Astrocyte of the cerebellum (primary cell): ENCODE data around the gene ANP32E.
"Not testable (repeated sequence)": the region's sequence is repeated elsewhere in the genome, so short reads cannot be mapped to it uniquely, and the experiment has no call there.

Experiments used
- DNase-seq: peaks from one replicate; pipeline ENCODE4 v3.0.0-alpha.2; 2011; ENCODE audit warnings: low read depth
- H3K4me3 ChIP-seq: 2 replicates; pipeline ENCODE4 v1.5.1; 2011; ENCODE audit warnings: mild to moderate bottlenecking, low read depth, low read length, moderate library complexity
- in situ Hi-C: cut with HindIII; loops from 2 replicates; pipeline ENCODE4 v1.10.0; 2017; ENCODE audit warnings: low sequenced_read_pairs
- TF ChIP-seq, protein P1 (sequence below): IDR thresholded peaks from 2 replicates; pipeline ENCODE4 v1.5.1; 2012; ENCODE audit warnings: low read length, low read depth, moderate library complexity, mild to moderate bottlenecking; ENCODE audit errors: missing control alignments

The ANP32E gene

GRCh38 chr1:150227228-150227627, 8.7 kb downstream of the ANP32E start:
- TF ChIP-seq, protein P1, sequence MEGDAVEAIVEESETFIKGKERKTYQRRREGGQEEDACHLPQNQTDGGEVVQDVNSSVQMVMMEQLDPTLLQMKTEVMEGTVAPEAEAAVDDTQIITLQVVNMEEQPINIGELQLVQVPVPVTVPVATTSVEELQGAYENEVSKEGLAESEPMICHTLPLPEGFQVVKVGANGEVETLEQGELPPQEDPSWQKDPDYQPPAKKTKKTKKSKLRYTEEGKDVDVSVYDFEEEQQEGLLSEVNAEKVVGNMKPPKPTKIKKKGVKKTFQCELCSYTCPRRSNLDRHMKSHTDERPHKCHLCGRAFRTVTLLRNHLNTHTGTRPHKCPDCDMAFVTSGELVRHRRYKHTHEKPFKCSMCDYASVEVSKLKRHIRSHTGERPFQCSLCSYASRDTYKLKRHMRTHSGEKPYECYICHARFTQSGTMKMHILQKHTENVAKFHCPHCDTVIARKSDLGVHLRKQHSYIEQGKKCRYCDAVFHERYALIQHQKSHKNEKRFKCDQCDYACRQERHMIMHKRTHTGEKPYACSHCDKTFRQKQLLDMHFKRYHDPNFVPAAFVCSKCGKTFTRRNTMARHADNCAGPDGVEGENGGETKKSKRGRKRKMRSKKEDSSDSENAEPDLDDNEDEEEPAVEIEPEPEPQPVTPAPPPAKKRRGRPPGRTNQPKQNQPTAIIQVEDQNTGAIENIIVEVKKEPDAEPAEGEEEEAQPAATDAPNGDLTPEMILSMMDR: no peak
- DNase-seq: no peak
- H3K4me3 ChIP-seq: no peak overlapping the region
- in situ Hi-C loops: no loop called here

DNA sequence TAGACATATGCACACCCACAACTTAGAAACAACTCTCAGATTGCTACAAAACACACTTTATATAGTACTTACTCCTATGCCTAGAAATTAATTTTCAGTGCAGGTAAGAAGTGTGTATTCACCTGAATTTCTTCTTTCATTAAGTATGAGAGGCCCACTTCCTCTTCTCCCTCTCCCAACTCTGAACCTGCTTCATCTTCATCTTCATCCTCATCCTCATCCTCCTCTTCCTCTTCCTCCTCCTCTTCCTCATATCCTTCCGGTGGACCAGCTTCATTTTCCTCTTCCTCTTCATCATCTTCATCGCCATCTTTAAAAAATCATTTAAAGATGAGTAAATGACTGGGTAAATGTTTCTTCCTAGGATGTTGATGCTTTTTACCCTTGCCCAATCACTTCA, 9.4 kb downstream of the ANP32E start:
- DNase-seq: no peak
- in situ Hi-C loops: no loop called here
- no peak overlapping the region for H3K4me3 ChIP-seq
- TF ChIP-seq, protein P1: no peak

DNA sequence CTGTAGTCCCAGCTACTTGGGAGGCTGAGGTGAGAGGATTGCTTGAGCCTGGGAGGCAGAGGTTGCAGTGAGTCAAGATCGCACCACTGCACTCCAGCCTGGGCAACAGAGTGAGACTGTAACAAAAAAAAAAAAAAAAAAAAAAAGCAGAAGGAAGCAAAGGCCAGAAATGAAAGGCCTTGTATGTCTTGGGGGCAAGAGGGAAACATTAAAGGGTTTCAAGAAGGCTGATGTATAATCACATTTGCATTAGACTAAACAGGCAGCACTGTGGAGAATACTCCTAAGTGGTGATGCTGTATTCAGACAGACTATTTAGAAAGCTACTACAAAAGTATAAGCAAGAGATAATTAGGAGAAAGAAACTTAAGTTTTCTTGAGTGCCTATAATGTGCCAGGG, 10.4 kb downstream of the ANP32E start:
- DNase-seq: no peak
- in situ Hi-C loops: no loop called here

GRCh38 chr1:150224983-150225382, 10.9 kb downstream of the ANP32E start:
- in situ Hi-C loops: no loop called here
- no peak overlapping the region for H3K4me3 ChIP-seq
- no peak for DNase-seq
- TF ChIP-seq, protein P1: no peak

More for the DNA sequence above, 10.4 kb downstream of the ANP32E start:
- TF ChIP-seq, protein P1: no peak
- H3K4me3 ChIP-seq: no peak overlapping the region

DNA sequence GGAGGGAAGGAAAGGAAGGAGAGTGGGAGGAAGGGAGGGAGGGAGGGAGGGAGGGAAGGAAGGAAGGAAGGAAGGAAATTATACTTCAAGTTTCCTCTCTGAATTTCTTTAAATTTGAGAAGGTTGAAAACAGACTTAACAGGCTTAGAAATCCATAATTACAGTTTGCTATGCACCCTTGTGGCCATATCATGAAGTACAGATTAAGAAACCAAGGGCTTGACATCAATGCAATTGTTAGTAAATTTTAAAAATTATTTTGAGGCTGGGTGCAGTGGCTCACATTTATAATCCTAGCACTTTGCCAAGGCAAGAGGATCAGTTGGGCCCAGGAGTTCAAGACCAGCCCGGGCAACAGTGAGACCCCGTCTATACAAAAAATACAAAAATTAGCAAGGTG, 14.4 kb downstream of the ANP32E start:
- no peak overlapping the region for H3K4me3 ChIP-seq
- no peak for DNase-seq
- TF ChIP-seq, protein P1: peak; percentile 48
- in situ Hi-C loops: no loop called here

- DNase-seq, H3K4me3 ChIP-seq, in situ Hi-C loops: not testable (repeated sequence)
Measured at GRCh38 chr1:150215855-150216254, 20.1 kb downstream of the ANP32E start.

GRCh38 chr1:150214099-150214756, 21.7 kb downstream of the ANP32E start:
- DNase-seq, in situ Hi-C loops: not testable (repeated sequence)
- peak overlapping the region; percentile 44 for H3K4me3 ChIP-seq
